Breast epithelium (tissue), 4 donors: Measurements from ENCODE around the gene AURKB. TPM values are rescaled to one million over a fixed set of nuclear protein-coding genes. Genes with fewer than 3 reads are reported as not detected.
A peak's percentile ranks its signal among the peaks of the same experiment; 100 is the strongest.

Experiments used
- DNase-seq, 2 donors: peaks; one replicate each; pipeline ENCODE4 v3.0.0-alpha.2; 2019; ENCODE audit warnings: low spot score in 2 of 2
- H3K27ac ChIP-seq, 2 donors: fragments of 200-600 bp; sonication (generic) in 1 of 2; one replicate each; pipeline ENCODE4 v1.5.1; 2016 to 2019; ENCODE audit warnings: mild to moderate bottlenecking in 1 of 2
- H3K27me3 ChIP-seq, 2 donors: fragments of 200-600 bp; sonication (generic) in 1 of 2; one replicate each; pipeline versions ENCODE4 v1.5.1 to v1.6.0; 2017 to 2019; ENCODE audit warnings: control low read depth in 1 of 2, mild to moderate bottlenecking in 1 of 2
- H3K36me3 ChIP-seq: fragments of 200-600 bp; one replicate; pipeline ENCODE4 v1.5.1; 2019
- H3K4me1 ChIP-seq, 2 donors: fragments of 200-600 bp; sonication (generic); one replicate each; pipeline ENCODE4 v1.5.1; 2016 to 2019; ENCODE audit warnings: control low read depth in 1 of 2
- H3K4me3 ChIP-seq, 3 donors: fragments of 200-600 bp; sonication (generic); 1 replicate in 2 of 3; 2 replicates in 1 of 3; pipeline ENCODE4 v1.5.1; 2016 to 2019; ENCODE audit warnings: mild to moderate bottlenecking in 3 of 3, moderate library complexity in 2 of 3
- H3K9me3 ChIP-seq, 2 donors: fragments of 200-600 bp; sonication (generic) in 1 of 2; one replicate each; pipeline ENCODE4 v1.5.1; 2016 to 2019; ENCODE audit warnings: control low read depth in 1 of 2
- POLR2A ChIP-seq: fragments of 450-650 bp; IDR thresholded peaks from one replicate; pipeline ENCODE4 v1.6.1; 2016; ENCODE audit warnings: antibody characterized with exemption, mild to moderate bottlenecking, moderate library complexity
- POLR2AphosphoS5 ChIP-seq, 3 donors: sonication (generic); formaldehyde crosslinking; IDR thresholded peaks; one replicate each; pipeline ENCODE4 v1.6.1; 2017; ENCODE audit warnings: antibody characterized with exemption in 3 of 3
- intact Hi-C: fragments of 100-400 bp; cut with DNase I; formaldehyde crosslinking; loops from one replicate; pipeline ENCODE4 v1.15.1; 2023; ENCODE audit warnings: low total_unique reads
- total RNA-seq, 3 donors: library from RNA; depleted of rRNA; stranded (reverse); fragments of >200 nt; gene quantifications; one replicate each; pipeline ENCODE4 v1.1.0, GENCODE V29; 2016
- TF ChIP-seq, protein P1 (sequence below), 3 donors: fragments of 450-650 bp; IDR thresholded peaks; one replicate each; pipeline ENCODE4 v1.5.1; 2016 to 2017; ENCODE audit warnings: antibody characterized with exemption in 3 of 3, mild to moderate bottlenecking in 3 of 3, moderate library complexity in 3 of 3

AURKB gene
- total RNA-seq, 3 donors from 2014 or later: 0.44 to 3.8 (median 1.6) TPM

- intact Hi-C loops: no loop called here
- H3K36me3 ChIP-seq: peaks cover 7% of the 10 kb centered on the region
These were observed 24.2 kb upstream of the AURKB start for GRCh38 chr17:8234361-8235270.

GRCh38 chr17:8231701-8232100 lies 21.3 kb upstream of the AURKB start:
- peaks cover 7% of the 10 kb centered on the region for H3K36me3 ChIP-seq
- DNase-seq: no peak
- H3K4me1 ChIP-seq: no peaks in the 10 kb centered on the region
- no peak overlapping the region for H3K4me3 ChIP-seq
- no peaks in the 10 kb centered on the region for H3K27me3 ChIP-seq
- H3K9me3 ChIP-seq: no peaks in the 10 kb centered on the region
- H3K27ac ChIP-seq: no peak overlapping the region
- intact Hi-C loops: no loop called here
- TF ChIP-seq POLR2AphosphoS5 (IDR thresholded peaks at IDR 0.05): no peak
- TF ChIP-seq POLR2A: no peak
- TF ChIP-seq, protein P1, sequence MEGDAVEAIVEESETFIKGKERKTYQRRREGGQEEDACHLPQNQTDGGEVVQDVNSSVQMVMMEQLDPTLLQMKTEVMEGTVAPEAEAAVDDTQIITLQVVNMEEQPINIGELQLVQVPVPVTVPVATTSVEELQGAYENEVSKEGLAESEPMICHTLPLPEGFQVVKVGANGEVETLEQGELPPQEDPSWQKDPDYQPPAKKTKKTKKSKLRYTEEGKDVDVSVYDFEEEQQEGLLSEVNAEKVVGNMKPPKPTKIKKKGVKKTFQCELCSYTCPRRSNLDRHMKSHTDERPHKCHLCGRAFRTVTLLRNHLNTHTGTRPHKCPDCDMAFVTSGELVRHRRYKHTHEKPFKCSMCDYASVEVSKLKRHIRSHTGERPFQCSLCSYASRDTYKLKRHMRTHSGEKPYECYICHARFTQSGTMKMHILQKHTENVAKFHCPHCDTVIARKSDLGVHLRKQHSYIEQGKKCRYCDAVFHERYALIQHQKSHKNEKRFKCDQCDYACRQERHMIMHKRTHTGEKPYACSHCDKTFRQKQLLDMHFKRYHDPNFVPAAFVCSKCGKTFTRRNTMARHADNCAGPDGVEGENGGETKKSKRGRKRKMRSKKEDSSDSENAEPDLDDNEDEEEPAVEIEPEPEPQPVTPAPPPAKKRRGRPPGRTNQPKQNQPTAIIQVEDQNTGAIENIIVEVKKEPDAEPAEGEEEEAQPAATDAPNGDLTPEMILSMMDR (IDR thresholded peaks at IDR 0.05): no peak

More at GRCh38 chr17:8234361-8235270, 24.2 kb upstream of the AURKB start:
- no peak for DNase-seq
- Histone ChIP-seq H3K9me3 (no peaks in the 10 kb centered on the region), H3K4me1 (no peaks in the 10 kb centered on the region), H3K27me3 (no peaks in the 10 kb centered on the region), H3K27ac (no peak overlapping the region), H3K4me3 (no peak overlapping the region)
- TF ChIP-seq POLR2A: no peak
- no peak for TF ChIP-seq POLR2AphosphoS5 (IDR thresholded peaks at IDR 0.05)
- TF ChIP-seq, protein P1 (IDR thresholded peaks at IDR 0.05): no peak

DNA sequence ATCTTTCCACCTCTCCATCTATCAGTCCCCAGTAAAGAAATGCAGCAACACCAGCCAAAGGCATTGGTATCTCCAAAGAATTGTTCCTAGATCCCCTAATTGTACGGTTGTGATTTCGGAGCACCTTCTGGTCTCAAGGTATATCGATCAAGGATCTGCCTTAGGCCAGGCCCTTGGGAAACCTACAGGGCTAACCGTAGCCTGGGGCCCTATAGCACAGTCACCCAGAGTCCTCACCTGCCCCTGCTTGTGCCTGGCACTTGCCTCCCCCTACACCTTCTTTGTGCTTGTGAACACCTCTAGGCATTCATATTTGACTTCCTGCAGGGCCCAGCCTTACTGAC lies 16.8 kb upstream of the AURKB start:
- Histone ChIP-seq H3K9me3 (no peaks in the 10 kb centered on the region), H3K4me3 (peak overlapping the region in 2 of 3 donors; percentile 16 to 42), H3K27me3 (no peaks in the 10 kb centered on the region), H3K4me1 (no peaks in the 10 kb centered on the region), H3K27ac (peak overlapping the region; percentile 44 to 65), H3K36me3 (peaks cover 7% of the 10 kb centered on the region)
- intact Hi-C loops: no loop called here
- no peak for DNase-seq
- TF ChIP-seq POLR2A (no peak), POLR2AphosphoS5 (IDR thresholded peaks at IDR 0.05) (no peak)
- TF ChIP-seq, protein P1 (IDR thresholded peaks at IDR 0.05): no peak

- Histone ChIP-seq H3K27me3 (no peaks in the 10 kb centered on the region), H3K4me1 (no peaks in the 10 kb centered on the region), H3K4me3 (peak overlapping the region; percentile 16 to 42 (median 20)), H3K36me3 (peaks cover 4% of the 10 kb centered on the region), H3K27ac (peak overlapping the region; percentile 44 to 65), H3K9me3 (no peaks in the 10 kb centered on the region)
- TF ChIP-seq POLR2A (no peak), POLR2AphosphoS5 (IDR thresholded peaks at IDR 0.05) (peak; percentile 44 to 68 (median 55))
- intact Hi-C loops: no loop called here
- peak; percentile 48 to 77 for DNase-seq
These were observed 16.3 kb upstream of the AURKB start for GRCh38 chr17:8226536-8227237.

DNA sequence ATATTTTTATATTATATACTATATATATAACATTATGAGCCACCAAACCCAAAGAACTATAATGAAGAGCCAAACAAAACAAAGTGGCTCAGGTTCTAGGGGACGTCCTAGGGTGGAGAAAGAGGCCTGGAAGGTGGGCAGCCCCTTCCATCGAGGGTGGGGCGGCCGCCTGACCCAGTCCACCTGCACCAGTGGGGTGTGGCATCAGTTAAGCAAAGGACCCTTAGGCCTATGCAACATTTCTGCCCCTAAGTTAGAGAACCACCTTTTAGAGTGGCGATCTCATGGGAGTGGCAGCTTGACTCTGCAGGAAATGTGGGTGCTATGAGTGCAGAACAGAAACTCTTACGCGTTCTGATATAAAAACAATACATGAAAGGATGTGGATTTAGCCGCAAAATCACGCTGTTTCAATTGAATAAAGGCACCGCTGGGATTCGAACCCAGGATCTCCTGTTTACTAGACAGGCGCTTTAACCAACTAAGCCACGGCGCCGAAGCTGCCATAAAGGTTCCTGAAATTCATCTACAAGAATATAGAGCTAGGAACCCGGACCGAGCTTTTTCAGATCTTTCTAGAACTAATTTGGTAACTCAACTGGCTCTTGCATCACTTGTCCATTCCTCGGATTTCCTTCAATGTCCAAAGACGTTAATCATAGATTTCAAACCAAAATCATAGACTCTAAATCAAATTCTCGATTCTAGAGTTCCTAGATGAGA lies 15.6 kb upstream of the AURKB start:
- intact Hi-C loops: no loop called here
- Histone ChIP-seq H3K9me3 (no peaks in the 10 kb centered on the region), H3K27ac (peak overlapping the region; percentile 44 to 65), H3K36me3 (no peaks in the 10 kb centered on the region), H3K4me3 (peak overlapping the region in 2 of 3 donors; percentile 16 to 42), H3K4me1 (no peaks in the 10 kb centered on the region), H3K27me3 (no peaks in the 10 kb centered on the region)
- no peak for TF ChIP-seq POLR2A
- TF ChIP-seq, protein P1 (IDR thresholded peaks at IDR 0.05): no peak
- no peak for TF ChIP-seq POLR2AphosphoS5 (IDR thresholded peaks at IDR 0.05)
- no peak for DNase-seq
